HEK293 (cell line): Measurements from ENCODE around the gene HES3.

Experiments used
- CTCF ChIP-seq: fragments of 450-650 bp; formaldehyde crosslinking; IDR thresholded peaks from 2 replicates; pipeline ENCODE4 v1.5.1; 2016; ENCODE audit warnings: missing biosample characterization, missing genetic modification characterization
- REST ChIP-seq: fragments of 450-650 bp; formaldehyde crosslinking; IDR thresholded peaks from 2 replicates; pipeline ENCODE4 v1.5.1; 2016; ENCODE audit warnings: missing biosample characterization, missing genetic modification characterization
- YY1 ChIP-seq: fragments of 450-650 bp; formaldehyde crosslinking; IDR thresholded peaks from 2 replicates; pipeline ENCODE4 v1.5.1; 2018; ENCODE audit warnings: missing biosample characterization, missing genetic modification characterization
- ZBTB26 ChIP-seq: fragments of 450-650 bp; formaldehyde crosslinking; optimal IDR thresholded peaks from 2 replicates; pipeline ENCODE3; 2016; ENCODE audit warnings: missing biosample characterization, mild to moderate bottlenecking, missing genetic modification characterization
- ZNF221 ChIP-seq: fragments of 450-650 bp; formaldehyde crosslinking; IDR thresholded peaks from 2 replicates; pipeline ENCODE4 v1.5.1; 2017; ENCODE audit warnings: missing biosample characterization, missing genetic modification characterization, borderline replicate concordance
- ZNF510 ChIP-seq: fragments of 450-650 bp; formaldehyde crosslinking; IDR thresholded peaks from 2 replicates; pipeline ENCODE4 v1.5.1; 2018; ENCODE audit warnings: mild to moderate bottlenecking, missing genetic modification characterization, missing biosample characterization; ENCODE audit not compliant: insufficient replicate concordance
- ZNF561 ChIP-seq: fragments of 450-650 bp; IDR thresholded peaks from 2 replicates; pipeline ENCODE4 v1.5.1; 2018; ENCODE audit warnings: missing biosample characterization, missing genetic modification characterization, borderline replicate concordance
- ZNF664 ChIP-seq: fragments of 450-650 bp; formaldehyde crosslinking; IDR thresholded peaks from 2 replicates; pipeline ENCODE4 v1.5.1; 2016; ENCODE audit warnings: missing biosample characterization, missing genetic modification characterization
- ZNF747 ChIP-seq: fragments of 450-650 bp; formaldehyde crosslinking; IDR thresholded peaks from 2 replicates; pipeline ENCODE4 v1.5.1; 2016; ENCODE audit warnings: missing biosample characterization, missing genetic modification characterization
- ZNF791 ChIP-seq: fragments of 450-650 bp; formaldehyde crosslinking; IDR thresholded peaks from 2 replicates; pipeline ENCODE4 v1.5.1; 2016; ENCODE audit warnings: missing biosample characterization, missing genetic modification characterization

- TF ChIP-seq CTCF (no peak), REST (tag by site-specific recombination) (no peak), ZNF664 (tag by site-specific recombination) (no peak), ZNF221 (tag by site-specific recombination) (no peak), ZNF561 (tag by site-specific recombination) (no peak), ZNF791 (tag by site-specific recombination) (no peak), YY1 (tag by site-specific recombination) (no peak), ZBTB26 (tag by site-specific recombination) (no peak), ZNF747 (tag by site-specific recombination) (no peak), ZNF510 (tag by site-specific recombination) (no peak)
Measured at GRCh38 chr1:6210591-6211355, 33.2 kb upstream of the HES3 start.
